Neural cell (in vitro differentiated cells): Measurements from ENCODE around the gene PAQR5. TPM values are rescaled to one million over a fixed set of nuclear protein-coding genes. Genes with fewer than 3 reads are reported as not detected.

Experiments used
- H2AFZ ChIP-seq: fragments of 200-600, 300-800 bp; sonication (generic), shearing (Covaris generic); 2 replicates; pipeline ENCODE4 v1.6.0; 2014; ENCODE audit warnings: low read depth, mild to moderate bottlenecking, antibody characterized with exemption, low read length, moderate library complexity
- H3F3A ChIP-seq: fragments of 200-600 bp; shearing (Covaris generic); 2 replicates; pipeline ENCODE4 v1.6.1; 2016; ENCODE audit warnings: mild to moderate bottlenecking, moderate library complexity, mixed read lengths, antibody characterized with exemption, low read length; ENCODE audit not compliant: insufficient read depth, poor library complexity, severe bottlenecking
- H3K27ac ChIP-seq: fragments of 200-600, 300-800 bp; sonication (generic), shearing (Covaris generic); 2 replicates; pipeline ENCODE4 v1.5.1; 2014; ENCODE audit warnings: mild to moderate bottlenecking, low read length, moderate library complexity
- H3K27me3 ChIP-seq: fragments of 300-800, 200-600 bp; sonication (generic), shearing (Covaris generic); 2 replicates; pipeline ENCODE4 v1.6.0; 2014; ENCODE audit warnings: mild to moderate bottlenecking, low read depth, low read length, moderate library complexity; ENCODE audit not compliant: insufficient read depth
- H3K36me3 ChIP-seq: fragments of 300-800, 200-600 bp; sonication (generic), shearing (Covaris generic); 2 replicates; pipeline ENCODE4 v1.5.1; 2014; ENCODE audit warnings: mild to moderate bottlenecking, antibody characterized with exemption, low read length, moderate library complexity; ENCODE audit not compliant: insufficient read depth
- H3K4me2 ChIP-seq: fragments of 300-800, 200-600 bp; sonication (generic), shearing (Covaris generic); 2 replicates; pipeline ENCODE4 v1.6.0; 2014; ENCODE audit warnings: mild to moderate bottlenecking, low read length
- H3K4me3 ChIP-seq: fragments of 300-800, 200-600 bp; sonication (generic), shearing (Covaris generic); 2 replicates; pipeline ENCODE4 v1.5.1; 2014; ENCODE audit warnings: mild to moderate bottlenecking, low read length, moderate library complexity
- H3K79me2 ChIP-seq: fragments of 200-600 bp; shearing (Covaris generic); replicated peaks from 2 replicates; pipeline ENCODE4 v1.6.0; 2014; ENCODE audit warnings: mild to moderate bottlenecking, low read length, moderate library complexity; ENCODE audit not compliant: insufficient read depth
- H3K9ac ChIP-seq: fragments of 300-800, 200-600 bp; sonication (generic), shearing (Covaris generic); 2 replicates; pipeline ENCODE4 v1.6.1; 2016; ENCODE audit warnings: mild to moderate bottlenecking, low read length, mixed read lengths
- H3K9me2 ChIP-seq: fragments of 200-600 bp; shearing (Covaris generic); 2 replicates; pipeline ENCODE4 v1.6.1; 2016; ENCODE audit warnings: mild to moderate bottlenecking, low read length, mixed read lengths; ENCODE audit not compliant: insufficient read depth
- H3K9me3 ChIP-seq: fragments of 200-600, 300-800 bp; sonication (generic), shearing (Covaris generic); 2 replicates; pipeline ENCODE4 v1.6.1; 2016; ENCODE audit warnings: mild to moderate bottlenecking, mixed run types, low read length, moderate library complexity, mixed read lengths
- H4K20me1 ChIP-seq: fragments of 200-600 bp; shearing (Covaris generic); 2 replicates; pipeline ENCODE4 v1.6.1; 2016; ENCODE audit warnings: mild to moderate bottlenecking, mixed run types; ENCODE audit not compliant: insufficient read depth
- EP300 ChIP-seq: fragments of 450-650 bp; conservative IDR thresholded peaks from 2 replicates; pipeline ENCODE4 v1.6.1; 2014; ENCODE audit warnings: antibody characterized with exemption, mild to moderate bottlenecking, moderate library complexity; ENCODE audit not compliant: poor library complexity, severe bottlenecking
- EZH2 ChIP-seq: fragments of 200-600, 300-800 bp; shearing (Covaris generic), sonication (generic); IDR thresholded peaks from 2 replicates; pipeline ENCODE4 v1.6.1; 2014; ENCODE audit warnings: antibody characterized with exemption, low read length, borderline replicate concordance, mild to moderate bottlenecking; ENCODE audit not compliant: insufficient read depth, poor library complexity, severe bottlenecking
- MXI1 ChIP-seq: fragments of 450-650 bp; conservative IDR thresholded peaks from 2 replicates; pipeline ENCODE4 v1.6.1; 2014; ENCODE audit warnings: antibody characterized with exemption, mild to moderate bottlenecking; ENCODE audit not compliant: poor library complexity, severe bottlenecking
- POLR2AphosphoS5 ChIP-seq: IDR thresholded peaks from 2 replicates; pipeline ENCODE4 v1.6.1; 2012
- RAD21 ChIP-seq: fragments of 450-650 bp; conservative IDR thresholded peaks from 2 replicates; pipeline ENCODE4 v1.6.1; 2014; ENCODE audit warnings: antibody characterized with exemption, mild to moderate bottlenecking, moderate library complexity
- SMC3 ChIP-seq: fragments of 450-650 bp; conservative IDR thresholded peaks from 2 replicates; pipeline ENCODE4 v1.6.1; 2014; ENCODE audit warnings: antibody characterized with exemption, mild to moderate bottlenecking, moderate library complexity; ENCODE audit not compliant: poor library complexity
- TAF1 ChIP-seq: IDR thresholded peaks from 2 replicates; pipeline ENCODE4 v1.6.1; 2012; ENCODE audit warnings: low read depth
- polyA plus RNA-seq: library from polyadenylated mRNA; depleted of rRNA; stranded (reverse); fragments of >200 nt; gene quantifications from 2 replicates; pipeline ENCODE4 v1.2.3, GENCODE V29; 2014
- TF ChIP-seq, protein P1 (sequence below): fragments of 450-650 bp; IDR thresholded peaks from 2 replicates; pipeline ENCODE4 v1.5.1; 2014; ENCODE audit warnings: antibody characterized with exemption, mild to moderate bottlenecking, moderate library complexity; ENCODE audit not compliant: poor library complexity, severe bottlenecking
- TF ChIP-seq, protein P2 (sequence below): IDR thresholded peaks from 2 replicates; pipeline ENCODE4 v1.6.1; 2012; ENCODE audit warnings: borderline replicate concordance

Gene PAQR5
- polyA plus RNA-seq, 1 donor from 2014 or later = not detected

DNA sequence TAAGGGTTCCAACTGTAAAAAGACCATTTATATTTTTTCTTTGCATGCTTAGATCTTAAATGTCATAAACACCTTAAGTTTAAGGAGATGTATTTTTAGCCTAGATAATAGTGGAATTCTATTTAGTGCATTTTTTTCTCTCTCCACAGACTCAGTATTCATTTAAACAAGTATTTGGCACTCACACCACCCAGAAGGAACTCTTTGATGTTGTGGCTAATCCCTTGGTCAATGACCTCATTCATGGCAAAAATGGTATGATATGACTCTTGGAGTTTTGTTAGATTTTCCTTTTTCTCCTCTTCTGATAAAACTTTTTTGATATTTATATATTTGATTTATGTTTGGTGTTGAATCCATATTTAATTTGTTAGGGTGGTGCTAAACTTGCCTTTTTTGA lies 122.8 kb downstream of the PAQR5 start:
- H3K79me2 ChIP-seq = peaks cover 7% of the 10 kb centered on the region
- no peaks in the 10 kb centered on the region for H4K20me1 ChIP-seq
- no peak overlapping the region for H3K9ac ChIP-seq
- no peaks in the 10 kb centered on the region for H3K9me2 ChIP-seq
- H3K27ac ChIP-seq = no peak overlapping the region
- no peak for TF ChIP-seq TAF1
- no peak for TF ChIP-seq EP300
- TF ChIP-seq, protein P1, sequence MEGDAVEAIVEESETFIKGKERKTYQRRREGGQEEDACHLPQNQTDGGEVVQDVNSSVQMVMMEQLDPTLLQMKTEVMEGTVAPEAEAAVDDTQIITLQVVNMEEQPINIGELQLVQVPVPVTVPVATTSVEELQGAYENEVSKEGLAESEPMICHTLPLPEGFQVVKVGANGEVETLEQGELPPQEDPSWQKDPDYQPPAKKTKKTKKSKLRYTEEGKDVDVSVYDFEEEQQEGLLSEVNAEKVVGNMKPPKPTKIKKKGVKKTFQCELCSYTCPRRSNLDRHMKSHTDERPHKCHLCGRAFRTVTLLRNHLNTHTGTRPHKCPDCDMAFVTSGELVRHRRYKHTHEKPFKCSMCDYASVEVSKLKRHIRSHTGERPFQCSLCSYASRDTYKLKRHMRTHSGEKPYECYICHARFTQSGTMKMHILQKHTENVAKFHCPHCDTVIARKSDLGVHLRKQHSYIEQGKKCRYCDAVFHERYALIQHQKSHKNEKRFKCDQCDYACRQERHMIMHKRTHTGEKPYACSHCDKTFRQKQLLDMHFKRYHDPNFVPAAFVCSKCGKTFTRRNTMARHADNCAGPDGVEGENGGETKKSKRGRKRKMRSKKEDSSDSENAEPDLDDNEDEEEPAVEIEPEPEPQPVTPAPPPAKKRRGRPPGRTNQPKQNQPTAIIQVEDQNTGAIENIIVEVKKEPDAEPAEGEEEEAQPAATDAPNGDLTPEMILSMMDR = no peak
- no peak for TF ChIP-seq SMC3
- no peaks in the 10 kb centered on the region for H3K36me3 ChIP-seq
- H3K4me3 ChIP-seq = no peak overlapping the region
- H3K9me3 ChIP-seq = no peaks in the 10 kb centered on the region
- H2AFZ ChIP-seq = no peak overlapping the region
- no peaks in the 10 kb centered on the region for H3K27me3 ChIP-seq
- H3K4me2 ChIP-seq = no peak overlapping the region
- H3F3A ChIP-seq = no peaks in the 10 kb centered on the region

DNA sequence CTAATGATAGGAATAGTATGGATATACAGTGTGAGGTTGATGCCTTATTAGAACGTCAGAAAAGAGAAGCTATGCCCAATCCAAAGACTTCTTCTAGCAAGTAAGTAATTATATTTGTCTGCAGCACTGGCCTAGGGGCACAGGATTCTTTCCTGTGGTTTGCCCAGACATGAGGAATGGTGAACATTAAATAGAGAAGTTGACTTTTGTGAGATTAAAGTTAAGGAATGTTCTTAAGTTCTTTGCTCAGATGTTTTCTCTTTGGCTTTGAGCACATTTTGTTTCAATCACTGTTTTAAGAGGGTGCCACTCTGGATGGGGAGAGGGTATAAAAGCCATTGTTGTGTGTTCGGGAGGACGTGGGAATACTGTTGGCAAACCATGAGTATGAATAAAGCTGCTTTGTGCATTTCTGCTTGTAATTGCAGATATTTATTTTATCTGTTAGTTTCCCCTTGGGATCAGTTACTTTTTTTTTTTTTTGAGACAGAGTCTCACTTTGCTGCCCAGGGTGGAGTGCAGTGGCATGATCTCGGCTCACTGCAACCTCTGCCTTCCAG lies 123.7 kb downstream of the PAQR5 start:
- peaks cover 5% of the 10 kb centered on the region for H3K79me2 ChIP-seq
- no peak overlapping the region for H3K4me2 ChIP-seq
- H3K9ac ChIP-seq = no peak overlapping the region
- no peaks in the 10 kb centered on the region for H4K20me1 ChIP-seq
- no peak overlapping the region for H2AFZ ChIP-seq
- H3K4me3 ChIP-seq = no peak overlapping the region
- no peaks in the 10 kb centered on the region for H3F3A ChIP-seq
- TF ChIP-seq EZH2 (no peak), MXI1 (no peak)
- H3K9me2 ChIP-seq = no peaks in the 10 kb centered on the region
- no peaks in the 10 kb centered on the region for H3K9me3 ChIP-seq
- H3K36me3 ChIP-seq = no peaks in the 10 kb centered on the region
- no peak overlapping the region for H3K27ac ChIP-seq
- H3K27me3 ChIP-seq = no peaks in the 10 kb centered on the region

DNA sequence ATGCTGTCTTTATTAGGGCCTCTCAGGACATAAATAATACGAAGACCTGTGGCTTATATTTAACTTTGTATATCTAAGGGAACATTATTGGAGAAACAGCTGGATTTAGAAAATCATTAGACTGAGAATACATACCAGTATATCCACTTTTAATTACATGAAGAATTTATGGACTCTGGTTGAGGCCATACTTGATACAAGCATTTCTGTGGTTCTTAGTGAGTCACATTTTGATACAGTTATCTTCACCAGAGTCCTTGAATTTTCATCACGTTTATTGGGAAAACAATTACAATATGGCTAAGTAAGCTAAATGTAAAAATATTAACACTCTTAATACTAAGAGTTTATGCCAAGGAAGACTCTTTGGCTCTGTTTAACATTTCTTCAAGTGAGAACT lies 125.3 kb downstream of the PAQR5 start:
- no peaks in the 10 kb centered on the region for H3K27me3 ChIP-seq
- no peaks in the 10 kb centered on the region for H3F3A ChIP-seq
- H4K20me1 ChIP-seq = no peaks in the 10 kb centered on the region
- H3K27ac ChIP-seq = no peak overlapping the region
- H3K9me2 ChIP-seq = no peaks in the 10 kb centered on the region
- H3K79me2 ChIP-seq = no peaks in the 10 kb centered on the region
- H3K4me2 ChIP-seq = no peak overlapping the region
- no peaks in the 10 kb centered on the region for H3K36me3 ChIP-seq
- H2AFZ ChIP-seq = no peak overlapping the region
- no peak overlapping the region for H3K9ac ChIP-seq
- no peaks in the 10 kb centered on the region for H3K9me3 ChIP-seq
- TF ChIP-seq TAF1 (no peak), RAD21 (no peak), MXI1 (no peak), EP300 (no peak), SMC3 (no peak), EZH2 (no peak), POLR2AphosphoS5 (no peak)
- TF ChIP-seq, protein P2, sequence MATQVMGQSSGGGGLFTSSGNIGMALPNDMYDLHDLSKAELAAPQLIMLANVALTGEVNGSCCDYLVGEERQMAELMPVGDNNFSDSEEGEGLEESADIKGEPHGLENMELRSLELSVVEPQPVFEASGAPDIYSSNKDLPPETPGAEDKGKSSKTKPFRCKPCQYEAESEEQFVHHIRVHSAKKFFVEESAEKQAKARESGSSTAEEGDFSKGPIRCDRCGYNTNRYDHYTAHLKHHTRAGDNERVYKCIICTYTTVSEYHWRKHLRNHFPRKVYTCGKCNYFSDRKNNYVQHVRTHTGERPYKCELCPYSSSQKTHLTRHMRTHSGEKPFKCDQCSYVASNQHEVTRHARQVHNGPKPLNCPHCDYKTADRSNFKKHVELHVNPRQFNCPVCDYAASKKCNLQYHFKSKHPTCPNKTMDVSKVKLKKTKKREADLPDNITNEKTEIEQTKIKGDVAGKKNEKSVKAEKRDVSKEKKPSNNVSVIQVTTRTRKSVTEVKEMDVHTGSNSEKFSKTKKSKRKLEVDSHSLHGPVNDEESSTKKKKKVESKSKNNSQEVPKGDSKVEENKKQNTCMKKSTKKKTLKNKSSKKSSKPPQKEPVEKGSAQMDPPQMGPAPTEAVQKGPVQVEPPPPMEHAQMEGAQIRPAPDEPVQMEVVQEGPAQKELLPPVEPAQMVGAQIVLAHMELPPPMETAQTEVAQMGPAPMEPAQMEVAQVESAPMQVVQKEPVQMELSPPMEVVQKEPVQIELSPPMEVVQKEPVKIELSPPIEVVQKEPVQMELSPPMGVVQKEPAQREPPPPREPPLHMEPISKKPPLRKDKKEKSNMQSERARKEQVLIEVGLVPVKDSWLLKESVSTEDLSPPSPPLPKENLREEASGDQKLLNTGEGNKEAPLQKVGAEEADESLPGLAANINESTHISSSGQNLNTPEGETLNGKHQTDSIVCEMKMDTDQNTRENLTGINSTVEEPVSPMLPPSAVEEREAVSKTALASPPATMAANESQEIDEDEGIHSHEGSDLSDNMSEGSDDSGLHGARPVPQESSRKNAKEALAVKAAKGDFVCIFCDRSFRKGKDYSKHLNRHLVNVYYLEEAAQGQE = no peak
- TF ChIP-seq, protein P1 = no peak
- no peak overlapping the region for H3K4me3 ChIP-seq
